NB4 (cell line): ENCODE data around the gene ARHGEF37.

Source experiments
- DNase-seq: peaks from one replicate; pipeline ENCODE4 v3.0.0; 2010; ENCODE audit warnings: low read depth
- H3K4me3 ChIP-seq: one replicate; pipeline ENCODE4 v1.5.1; 2011; ENCODE audit warnings: mild to moderate bottlenecking, low read depth, low read length, moderate library complexity
- MYC ChIP-seq: IDR thresholded peaks from 2 replicates; pipeline ENCODE4 v1.6.1; 2011; ENCODE audit warnings: low read depth, low read length
- POLR2A ChIP-seq: IDR thresholded peaks from 2 replicates; pipeline ENCODE4 v1.6.1; 2011; ENCODE audit warnings: mild to moderate bottlenecking; ENCODE audit not compliant: insufficient read length; ENCODE audit errors: extremely low read depth
- TF ChIP-seq, protein P1 (sequence below): IDR thresholded peaks from one replicate; pipeline ENCODE4 v1.5.1; 2012; ENCODE audit warnings: low read depth, low read length
- TF ChIP-seq, protein P2 (sequence below): IDR thresholded peaks from 2 replicates; pipeline ENCODE4 v1.6.1; 2011; ENCODE audit warnings: low read depth, low read length

ARHGEF37 gene

DNA sequence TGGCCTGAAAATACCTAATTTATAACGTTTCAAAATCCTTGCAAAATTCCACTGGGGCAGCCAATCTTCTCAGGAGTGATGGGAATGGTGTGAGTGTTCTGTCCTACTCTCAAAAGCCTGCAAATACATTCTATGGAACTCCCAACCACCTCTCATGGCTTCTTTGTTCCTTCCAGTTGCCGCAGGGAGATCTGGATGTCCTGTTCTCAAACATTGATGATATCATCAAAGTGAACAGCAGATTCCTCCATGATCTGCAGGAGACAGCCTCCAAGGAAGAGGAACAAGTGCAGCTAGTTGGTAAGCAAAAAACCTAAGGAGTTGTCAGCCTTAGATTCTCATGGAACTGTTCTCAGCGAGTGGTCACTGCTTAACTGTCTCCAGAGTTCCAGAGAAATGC, 19.6 kb downstream of the ARHGEF37 start:
- TF ChIP-seq POLR2A (no peak), MYC (no peak)
- TF ChIP-seq, protein P1, sequence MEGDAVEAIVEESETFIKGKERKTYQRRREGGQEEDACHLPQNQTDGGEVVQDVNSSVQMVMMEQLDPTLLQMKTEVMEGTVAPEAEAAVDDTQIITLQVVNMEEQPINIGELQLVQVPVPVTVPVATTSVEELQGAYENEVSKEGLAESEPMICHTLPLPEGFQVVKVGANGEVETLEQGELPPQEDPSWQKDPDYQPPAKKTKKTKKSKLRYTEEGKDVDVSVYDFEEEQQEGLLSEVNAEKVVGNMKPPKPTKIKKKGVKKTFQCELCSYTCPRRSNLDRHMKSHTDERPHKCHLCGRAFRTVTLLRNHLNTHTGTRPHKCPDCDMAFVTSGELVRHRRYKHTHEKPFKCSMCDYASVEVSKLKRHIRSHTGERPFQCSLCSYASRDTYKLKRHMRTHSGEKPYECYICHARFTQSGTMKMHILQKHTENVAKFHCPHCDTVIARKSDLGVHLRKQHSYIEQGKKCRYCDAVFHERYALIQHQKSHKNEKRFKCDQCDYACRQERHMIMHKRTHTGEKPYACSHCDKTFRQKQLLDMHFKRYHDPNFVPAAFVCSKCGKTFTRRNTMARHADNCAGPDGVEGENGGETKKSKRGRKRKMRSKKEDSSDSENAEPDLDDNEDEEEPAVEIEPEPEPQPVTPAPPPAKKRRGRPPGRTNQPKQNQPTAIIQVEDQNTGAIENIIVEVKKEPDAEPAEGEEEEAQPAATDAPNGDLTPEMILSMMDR = no peak
- TF ChIP-seq, protein P2, sequence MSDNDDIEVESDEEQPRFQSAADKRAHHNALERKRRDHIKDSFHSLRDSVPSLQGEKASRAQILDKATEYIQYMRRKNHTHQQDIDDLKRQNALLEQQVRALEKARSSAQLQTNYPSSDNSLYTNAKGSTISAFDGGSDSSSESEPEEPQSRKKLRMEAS = no peak
- no peak overlapping the region for H3K4me3 ChIP-seq
- no peak for DNase-seq

DNA sequence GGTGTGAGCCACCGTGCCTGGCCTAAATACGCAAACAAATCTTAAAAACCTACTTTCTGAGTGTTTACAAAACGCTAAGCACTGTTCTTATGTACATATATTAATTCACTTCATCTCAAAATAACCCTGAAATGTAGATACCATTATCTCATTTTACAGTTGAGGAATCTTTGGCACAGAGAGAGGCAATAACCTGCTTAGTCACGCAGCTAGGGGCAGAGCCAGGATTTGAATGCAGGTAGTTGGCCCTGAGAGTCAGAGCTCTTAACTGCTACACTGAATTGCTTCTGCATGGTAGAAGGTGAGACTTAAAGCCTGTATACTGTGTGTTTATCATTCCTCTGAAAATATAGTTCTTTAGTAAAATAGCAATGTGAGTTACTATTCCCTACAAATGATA, 21.9 kb downstream of the ARHGEF37 start:
- no peak for DNase-seq

DNA sequence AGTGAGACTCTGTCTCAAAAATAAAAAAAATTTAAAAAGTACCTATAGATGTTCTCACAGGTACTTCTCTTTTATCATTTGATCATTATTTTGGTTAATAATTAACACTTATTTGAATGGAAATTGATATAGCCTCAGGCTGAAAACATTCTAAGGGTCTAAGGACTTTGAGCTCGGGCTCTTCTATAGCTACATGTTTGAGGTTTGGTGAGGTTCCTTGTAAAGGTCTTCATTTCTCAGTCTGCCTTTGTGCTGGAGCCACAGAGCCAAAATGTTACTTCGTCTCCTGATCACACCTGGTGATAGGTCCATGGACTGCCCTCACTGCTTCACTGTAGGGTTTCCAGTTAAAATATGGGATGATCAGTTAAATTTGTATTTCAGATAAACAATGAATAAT, 22.6 kb downstream of the ARHGEF37 start:
- DNase-seq = no peak
- H3K4me3 ChIP-seq = no peak overlapping the region
- TF ChIP-seq, protein P1 = no peak
- TF ChIP-seq MYC (no peak), POLR2A (no peak)
- TF ChIP-seq, protein P2 = no peak

More for the DNA sequence above, 21.9 kb downstream of the ARHGEF37 start:
- H3K4me3 ChIP-seq = no peak overlapping the region
- TF ChIP-seq MYC (no peak), POLR2A (no peak)
- TF ChIP-seq, protein P1 = no peak
- TF ChIP-seq, protein P2 = no peak

DNA sequence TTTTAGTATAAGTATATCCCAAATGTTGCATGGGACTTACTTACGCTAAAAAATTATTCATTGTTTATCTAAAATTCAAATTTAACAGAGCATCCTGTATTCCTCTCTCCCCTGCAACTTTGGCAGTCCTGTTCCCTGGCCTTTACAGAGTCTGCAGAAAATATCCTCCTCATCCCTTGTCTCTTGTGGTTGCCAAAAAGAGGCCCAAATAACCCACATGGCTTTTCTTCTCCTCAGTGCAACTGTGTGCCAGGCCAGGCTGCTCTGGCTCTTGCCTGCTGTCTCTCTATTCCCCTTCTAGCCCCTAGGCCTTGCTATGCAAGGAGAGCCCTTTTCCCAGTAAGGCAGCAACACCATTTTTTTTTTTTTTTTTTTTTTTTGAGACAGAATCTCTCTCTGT, 23.0 kb downstream of the ARHGEF37 start:
- DNase-seq = no peak
- no peak overlapping the region for H3K4me3 ChIP-seq
- TF ChIP-seq, protein P2 = no peak
- TF ChIP-seq POLR2A = no peak
- TF ChIP-seq, protein P1 = no peak
- TF ChIP-seq MYC = no peak

DNA sequence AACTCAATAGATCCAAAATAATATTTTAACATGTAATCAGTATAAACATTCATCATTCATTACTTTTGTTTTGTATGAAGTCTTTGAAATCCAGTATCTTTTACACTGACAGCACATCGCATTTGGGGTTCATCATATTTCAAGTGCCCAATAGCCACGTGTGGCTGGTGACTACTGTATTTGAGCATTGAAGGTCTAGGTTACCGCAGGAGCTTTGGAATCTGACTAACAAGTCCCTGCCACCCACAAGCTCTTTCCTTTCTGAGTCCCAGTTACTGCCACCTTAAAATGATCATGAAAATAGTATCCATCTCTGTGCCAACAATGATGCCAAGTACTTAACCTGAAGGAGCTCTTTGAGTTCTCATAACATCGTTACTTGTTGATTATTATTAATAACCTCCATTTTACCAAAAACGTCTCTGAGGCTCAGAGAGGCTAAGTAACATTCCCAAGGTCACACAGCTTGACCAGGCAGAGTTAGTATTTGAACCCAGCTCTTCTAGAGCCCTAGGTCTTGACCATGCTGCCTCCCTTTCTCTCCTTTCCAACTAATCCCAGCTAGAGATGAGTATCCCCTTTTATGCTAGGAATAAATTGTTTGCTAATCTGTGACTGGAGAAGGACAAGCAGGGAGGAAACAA, 24.2 kb downstream of the ARHGEF37 start:
- no peak overlapping the region for H3K4me3 ChIP-seq
- no peak for DNase-seq
- TF ChIP-seq POLR2A (no peak), MYC (no peak)
- TF ChIP-seq, protein P2 = no peak
- TF ChIP-seq, protein P1 = no peak
